Activated naive CD8-positive, alpha-beta T cell (primary cell): ENCODE results near the gene TMEM217.
A peak's percentile ranks its signal among the peaks of the same experiment; 100 is the strongest.

Source experiments
- H3K27ac Mint-ChIP-seq: one replicate; pipeline ENCODE4 v1.8.0; 2021; ENCODE audit warnings: mixed read lengths
- H3K27me3 Mint-ChIP-seq: one replicate; pipeline ENCODE4 v1.8.0; 2021; ENCODE audit warnings: mixed read lengths
- H3K36me3 Mint-ChIP-seq: one replicate; pipeline ENCODE4 v1.8.0; 2021; ENCODE audit warnings: mixed read lengths
- H3K4me1 Mint-ChIP-seq: one replicate; pipeline ENCODE4 v1.8.0; 2021; ENCODE audit warnings: low read depth, mixed read lengths
- H3K4me3 Mint-ChIP-seq: one replicate; pipeline ENCODE4 v1.8.0; 2021; ENCODE audit warnings: mild to moderate bottlenecking, mixed read lengths
- H3K9me3 Mint-ChIP-seq: one replicate; pipeline ENCODE4 v1.8.0; 2021; ENCODE audit warnings: low read depth, mixed read lengths

The TMEM217 gene

GRCh38 chr6:37222125-37222967 lies 35.6 kb downstream of the TMEM217 start:
- Mint-ChIP-seq H3K27ac (peak overlapping the region; percentile 62), H3K36me3 (no peaks in the 10 kb centered on the region), H3K4me1 (peaks cover 15% of the 10 kb centered on the region), H3K4me3 (peak overlapping the region; percentile 85), H3K9me3 (no peaks in the 10 kb centered on the region), H3K27me3 (no peaks in the 10 kb centered on the region)

GRCh38 chr6:37221585-37222124 lies 36.3 kb downstream of the TMEM217 start:
- no peaks in the 10 kb centered on the region for H3K36me3 Mint-ChIP-seq
- H3K27me3 Mint-ChIP-seq, result no peaks in the 10 kb centered on the region
- H3K27ac Mint-ChIP-seq, result no peak overlapping the region

GRCh38 chr6:37218511-37218910 lies 39.4 kb downstream of the TMEM217 start:
- Mint-ChIP-seq H3K27me3 (no peaks in the 10 kb centered on the region), H3K4me1 (peaks cover 15% of the 10 kb centered on the region), H3K9me3 (no peaks in the 10 kb centered on the region), H3K36me3 (no peaks in the 10 kb centered on the region), H3K4me3 (no peak overlapping the region), H3K27ac (no peak overlapping the region)

More at GRCh38 chr6:37221585-37222124, 36.3 kb downstream of the TMEM217 start:
- no peaks in the 10 kb centered on the region for H3K9me3 Mint-ChIP-seq
- peaks cover 15% of the 10 kb centered on the region for H3K4me1 Mint-ChIP-seq
- H3K4me3 Mint-ChIP-seq, result peak overlapping the region; percentile 85

GRCh38 chr6:37218061-37218460 lies 39.9 kb downstream of the TMEM217 start:
- Mint-ChIP-seq H3K9me3 (no peaks in the 10 kb centered on the region), H3K27me3 (no peaks in the 10 kb centered on the region), H3K4me3 (no peak overlapping the region), H3K27ac (no peak overlapping the region), H3K36me3 (no peaks in the 10 kb centered on the region), H3K4me1 (peaks cover 14% of the 10 kb centered on the region)

GRCh38 chr6:37212268-37212667 lies 45.7 kb downstream of the TMEM217 start:
- no peaks in the 10 kb centered on the region for H3K9me3 Mint-ChIP-seq
- H3K27me3 Mint-ChIP-seq, result no peaks in the 10 kb centered on the region
- peaks cover 30% of the 10 kb centered on the region for H3K4me1 Mint-ChIP-seq
- H3K4me3 Mint-ChIP-seq, result no peak overlapping the region
- H3K36me3 Mint-ChIP-seq, result no peaks in the 10 kb centered on the region
- H3K27ac Mint-ChIP-seq, result no peak overlapping the region

- H3K4me1 Mint-ChIP-seq, result peaks cover 40% of the 10 kb centered on the region
- no peak overlapping the region for H3K4me3 Mint-ChIP-seq
- no peaks in the 10 kb centered on the region for H3K9me3 Mint-ChIP-seq
- H3K36me3 Mint-ChIP-seq, result no peaks in the 10 kb centered on the region
- H3K27me3 Mint-ChIP-seq, result no peaks in the 10 kb centered on the region
- H3K27ac Mint-ChIP-seq, result peak overlapping the region; percentile 91
Measured at GRCh38 chr6:37210313-37210968, 47.5 kb downstream of the TMEM217 start.

GRCh38 chr6:37209461-37210205 lies 48.3 kb downstream of the TMEM217 start:
- Mint-ChIP-seq H3K27me3 (no peaks in the 10 kb centered on the region), H3K4me3 (peak overlapping the region; percentile 62), H3K27ac (peak overlapping the region; percentile 91), H3K36me3 (no peaks in the 10 kb centered on the region), H3K4me1 (peaks cover 44% of the 10 kb centered on the region), H3K9me3 (no peaks in the 10 kb centered on the region)

- peaks cover 51% of the 10 kb centered on the region for H3K4me1 Mint-ChIP-seq
- H3K27me3 Mint-ChIP-seq, result no peaks in the 10 kb centered on the region
- no peaks in the 10 kb centered on the region for H3K36me3 Mint-ChIP-seq
- H3K4me3 Mint-ChIP-seq, result no peak overlapping the region
- no peaks in the 10 kb centered on the region for H3K9me3 Mint-ChIP-seq
- H3K27ac Mint-ChIP-seq, result no peak overlapping the region
Measured at GRCh38 chr6:37208793-37209192, 49.2 kb downstream of the TMEM217 start.

- peaks cover 58% of the 10 kb centered on the region for H3K4me1 Mint-ChIP-seq
- no peaks in the 10 kb centered on the region for H3K36me3 Mint-ChIP-seq
- H3K9me3 Mint-ChIP-seq, result no peaks in the 10 kb centered on the region
- no peaks in the 10 kb centered on the region for H3K27me3 Mint-ChIP-seq
- H3K27ac Mint-ChIP-seq, result peak overlapping the region; percentile 88
- H3K4me3 Mint-ChIP-seq, result peak overlapping the region; percentile 25
Measured at GRCh38 chr6:37207903-37208456, 50.0 kb downstream of the TMEM217 start.

GRCh38 chr6:37206622-37207021 lies 51.3 kb downstream of the TMEM217 start:
- Mint-ChIP-seq H3K27ac (peak overlapping the region; percentile 51), H3K27me3 (no peaks in the 10 kb centered on the region), H3K9me3 (no peaks in the 10 kb centered on the region), H3K4me1 (peaks cover 70% of the 10 kb centered on the region), H3K4me3 (no peak overlapping the region), H3K36me3 (no peaks in the 10 kb centered on the region)

GRCh38 chr6:37205997-37206340 lies 52.0 kb downstream of the TMEM217 start:
- no peaks in the 10 kb centered on the region for H3K9me3 Mint-ChIP-seq

GRCh38 chr6:37205175-37205996 lies 52.6 kb downstream of the TMEM217 start:
- H3K27me3 Mint-ChIP-seq, result no peaks in the 10 kb centered on the region
- H3K27ac Mint-ChIP-seq, result peak overlapping the region; percentile 89
- no peaks in the 10 kb centered on the region for H3K36me3 Mint-ChIP-seq
- H3K9me3 Mint-ChIP-seq, result no peaks in the 10 kb centered on the region
- H3K4me1 Mint-ChIP-seq, result peaks cover 69% of the 10 kb centered on the region
- peak overlapping the region; percentile 1 for H3K4me3 Mint-ChIP-seq

More at GRCh38 chr6:37205997-37206340, 52.0 kb downstream of the TMEM217 start:
- peak overlapping the region; percentile 1 for H3K4me3 Mint-ChIP-seq
- H3K4me1 Mint-ChIP-seq, result peaks cover 73% of the 10 kb centered on the region
- H3K36me3 Mint-ChIP-seq, result no peaks in the 10 kb centered on the region
- H3K27ac Mint-ChIP-seq, result peak overlapping the region; percentile 89
- no peaks in the 10 kb centered on the region for H3K27me3 Mint-ChIP-seq

GRCh38 chr6:37204014-37204751 lies 53.8 kb downstream of the TMEM217 start:
- no peak overlapping the region for H3K4me3 Mint-ChIP-seq
- H3K36me3 Mint-ChIP-seq, result no peaks in the 10 kb centered on the region
- no peaks in the 10 kb centered on the region for H3K9me3 Mint-ChIP-seq
- peak overlapping the region; percentile 30 for H3K27ac Mint-ChIP-seq
- peaks cover 57% of the 10 kb centered on the region for H3K4me1 Mint-ChIP-seq
- H3K27me3 Mint-ChIP-seq, result no peaks in the 10 kb centered on the region
